Head of caudate nucleus (tissue), 42 donors: ENCODE data around the gene ZNF92.
"Not testable (repeated sequence)": the region's sequence is repeated elsewhere in the genome, so short reads cannot be mapped to it uniquely, and the experiment has no call there.

ENCODE experiments used
- DNase-seq, 42 donors: peaks; one replicate each; pipeline versions ENCODE4 v3.0.0 to v3.0.0-alpha.2; 2020 to 2021; ENCODE audit warnings: mixed read lengths in 7 of 42
- intact Hi-C: fragments of 100-400 bp; cut with DNase I; formaldehyde crosslinking; loops from one replicate; pipeline ENCODE4 v1.15.0; 2022

ZNF92 gene

GRCh38 chr7:65411249-65411648 lies 37.6 kb downstream of the ZNF92 start:
- no peak for DNase-seq
- intact Hi-C loops, result no loop called here

DNA sequence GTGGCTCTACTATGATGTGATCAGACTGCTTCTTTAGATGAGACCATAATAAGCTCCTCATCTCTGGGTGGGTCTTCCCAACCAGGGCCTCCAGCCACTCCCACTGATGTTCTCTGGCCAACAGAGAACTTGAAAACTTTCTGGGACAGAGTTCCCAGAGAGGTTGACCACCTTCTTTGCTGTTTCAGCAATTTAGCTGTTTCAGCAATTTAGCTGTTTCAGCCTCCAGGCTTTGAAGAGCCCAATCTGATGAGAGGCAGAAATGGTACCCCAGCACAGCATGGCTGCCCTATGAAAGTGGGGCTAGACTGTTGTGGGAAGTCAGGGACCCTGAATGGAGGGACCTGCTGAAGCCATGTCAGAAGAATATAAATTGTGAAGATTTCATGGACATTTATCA lies 49.0 kb downstream of the ZNF92 start:
- intact Hi-C loops, result no loop called here
- no peak for DNase-seq

DNA sequence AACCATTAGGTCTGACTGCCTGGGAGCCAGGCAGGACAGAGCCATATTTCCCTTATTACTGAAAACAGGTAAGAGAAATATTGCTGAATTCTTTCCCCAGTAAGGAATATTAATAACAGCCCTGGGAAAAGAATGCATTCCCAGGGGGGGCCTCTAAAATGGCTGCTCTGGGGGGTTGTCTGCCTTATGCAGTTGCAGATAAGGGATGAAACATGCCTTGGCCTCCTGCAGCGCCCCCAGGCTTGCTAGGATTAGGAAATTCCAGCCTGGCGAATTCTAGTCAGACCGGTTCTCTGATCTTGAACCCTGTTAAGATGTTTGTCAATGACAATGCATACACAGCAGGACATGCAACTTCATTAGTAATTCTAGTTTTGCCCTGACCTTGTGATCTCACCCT lies 49.6 kb downstream of the ZNF92 start:
- DNase-seq, intact Hi-C loops: not testable (repeated sequence)

GRCh38 chr7:65429642-65430343 lies 56.1 kb downstream of the ZNF92 start:
- no peak for DNase-seq
- intact Hi-C loops, result no loop called here

DNA sequence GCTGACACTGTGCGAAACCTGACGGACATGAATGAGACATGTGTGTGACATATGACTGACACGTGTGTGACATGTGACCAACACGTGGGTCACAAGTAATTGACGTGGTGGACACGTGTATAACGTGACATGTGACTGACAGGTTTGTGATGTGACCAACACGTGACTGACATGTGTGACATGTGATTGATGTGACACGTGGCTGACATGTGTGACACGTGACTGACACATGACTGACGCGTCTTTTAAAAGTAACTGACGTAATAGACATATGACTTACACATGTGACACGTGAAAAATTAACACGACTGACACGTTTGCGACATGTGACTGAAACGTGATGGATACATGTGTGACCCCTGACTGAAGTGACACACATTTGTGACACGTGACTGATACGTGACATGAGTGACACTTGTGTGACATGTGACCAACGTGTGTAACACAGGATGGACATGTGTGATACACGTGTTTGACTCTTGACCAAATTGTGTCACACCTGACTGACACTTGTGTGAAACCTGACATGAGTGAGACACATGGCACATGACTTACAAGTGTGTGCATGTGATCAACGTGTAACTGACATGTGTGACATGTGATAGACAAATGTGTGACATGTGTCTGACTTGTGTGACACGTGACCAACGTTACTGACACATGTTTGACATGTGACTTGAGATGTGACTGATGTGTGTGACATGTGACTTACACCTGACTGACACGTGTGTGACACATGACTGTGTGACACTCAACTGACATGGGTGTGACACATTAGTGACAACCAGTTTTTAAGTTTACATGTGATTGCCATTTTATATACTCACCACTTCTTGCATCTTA lies 56.9 kb downstream of the ZNF92 start:
- intact Hi-C loops, result no loop called here
- DNase-seq, result no peak

DNA sequence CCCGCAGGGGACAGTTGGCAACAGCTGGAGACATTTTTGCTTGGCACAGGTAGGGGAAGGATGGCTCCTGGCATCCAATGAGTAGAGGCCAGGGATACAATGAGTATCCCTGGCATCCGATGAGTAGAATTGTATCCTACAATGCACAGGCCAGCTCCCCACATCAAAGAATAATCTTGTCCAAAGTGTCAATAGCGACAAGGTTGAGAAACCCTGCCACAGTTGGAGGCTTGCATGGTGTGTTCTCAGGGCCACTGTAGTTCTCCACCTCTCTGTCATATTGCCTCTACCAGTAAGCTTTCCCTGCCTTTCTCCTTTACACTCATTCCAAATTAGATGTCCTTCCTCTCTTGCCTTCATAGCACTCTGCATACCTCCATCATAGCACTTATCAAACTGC lies 60.7 kb downstream of the ZNF92 start:
- intact Hi-C loops, result no loop called here
- no peak for DNase-seq

GRCh38 chr7:65436163-65436562 lies 62.5 kb downstream of the ZNF92 start:
- intact Hi-C loops, result no loop called here

GRCh38 chr7:65438598-65438997 lies 64.9 kb downstream of the ZNF92 start:
- DNase-seq, result peak in 10 of 42 donors; percentile 2 to 49 (median 14)
- intact Hi-C loops, result no loop called here

More at GRCh38 chr7:65436163-65436562, 62.5 kb downstream of the ZNF92 start:
- DNase-seq, result no peak

GRCh38 chr7:65441010-65441409 lies 67.4 kb downstream of the ZNF92 start:
- no peak for DNase-seq
- intact Hi-C loops, result no loop called here

DNA sequence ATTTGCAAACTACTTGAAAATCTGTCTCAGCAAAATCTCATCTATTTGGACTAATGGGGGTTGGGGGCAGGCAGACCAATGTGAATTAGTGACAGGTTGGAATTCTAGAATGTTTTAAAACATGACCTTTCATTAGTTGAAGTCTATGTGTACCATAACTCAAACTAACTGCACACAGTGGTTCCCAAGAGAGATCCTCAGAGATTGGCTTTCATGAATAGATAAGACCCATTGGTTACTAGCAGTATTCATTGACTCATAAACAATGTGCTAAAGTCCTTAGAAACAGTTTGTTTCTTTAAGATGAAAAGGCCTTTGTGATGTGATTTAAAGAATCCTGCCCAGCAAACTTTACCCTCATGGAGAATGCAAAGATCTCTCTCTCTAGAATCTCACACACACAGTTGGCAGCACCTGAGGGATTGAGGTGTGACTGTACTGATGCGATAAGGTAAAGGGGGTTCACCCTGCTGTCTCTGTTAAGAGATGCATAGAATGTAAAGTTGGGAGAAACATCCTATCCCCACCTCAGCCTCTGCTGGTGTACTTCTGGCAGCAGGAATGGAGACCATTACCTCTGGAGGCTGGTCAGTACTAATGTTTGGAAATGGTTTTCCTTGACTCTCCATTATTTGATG lies 70.7 kb downstream of the ZNF92 start:
- no peak for DNase-seq
- intact Hi-C loops, result no loop called here

DNA sequence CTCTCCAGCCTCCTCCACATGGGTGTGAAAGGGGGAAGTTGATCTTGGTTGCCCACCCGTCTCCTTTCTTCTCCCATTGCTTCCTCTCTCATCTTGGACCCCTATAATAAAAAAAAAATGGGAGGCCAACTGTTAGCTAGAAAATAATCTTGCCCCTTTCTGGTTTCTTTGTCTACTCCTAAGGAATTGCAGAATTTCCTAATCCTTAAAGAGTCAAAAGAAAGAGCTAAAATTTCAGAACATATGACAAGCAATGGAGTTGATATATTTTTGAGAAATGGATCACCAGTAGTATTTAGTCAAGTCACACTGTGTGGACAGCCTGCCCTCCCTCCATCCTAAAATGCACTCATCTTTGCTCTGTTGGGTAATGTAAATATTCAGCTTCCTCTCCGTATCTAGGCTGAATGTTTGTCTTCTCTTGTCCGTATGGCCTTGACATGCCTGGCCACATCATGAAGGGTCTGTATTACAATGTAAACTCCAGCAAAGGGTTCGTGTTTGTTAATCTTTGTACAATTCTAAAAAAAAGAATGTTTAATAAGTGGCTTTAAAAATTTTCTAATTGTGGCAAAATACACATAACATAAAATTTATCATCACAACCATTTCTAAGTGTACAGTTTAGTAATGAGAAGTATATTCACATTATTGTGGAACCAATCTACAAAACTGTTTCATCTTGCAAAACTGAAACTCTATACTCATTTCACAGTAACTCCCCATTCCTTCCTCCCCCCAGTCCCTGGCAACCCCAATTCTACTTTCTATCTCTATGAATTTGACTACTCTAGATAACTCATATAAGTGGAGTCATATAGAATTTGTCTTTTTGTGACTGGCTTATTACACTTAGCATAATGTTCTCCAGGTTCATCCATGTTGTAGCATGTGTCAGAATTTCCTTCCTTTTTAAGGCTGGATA lies 71.5 kb downstream of the ZNF92 start:
- intact Hi-C loops, result no loop called here
- DNase-seq, result no peak

DNA sequence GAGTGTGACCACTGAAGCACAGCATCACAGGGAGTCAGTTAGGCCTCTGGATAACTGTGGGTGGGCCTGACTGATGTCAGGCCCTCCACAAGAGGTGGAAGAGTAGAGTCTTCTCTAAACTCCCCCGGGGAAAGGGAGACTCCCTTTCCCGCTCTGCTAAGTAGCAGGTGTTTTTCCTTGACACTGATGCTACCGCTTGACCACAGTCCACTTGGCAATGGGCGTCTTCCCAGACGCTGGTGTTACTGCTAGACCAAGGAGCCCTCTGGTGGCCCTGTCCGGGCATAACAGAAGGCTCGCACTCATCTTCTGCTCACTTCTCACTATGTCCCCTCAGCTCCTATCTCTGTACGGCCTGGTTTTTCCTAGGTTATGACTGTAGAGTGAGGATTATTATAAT lies 73.4 kb downstream of the ZNF92 start:
- intact Hi-C loops, result not testable (repeated sequence)
- DNase-seq, result peak in 10 of 42 donors; percentile 5 to 45 (median 25)

DNA sequence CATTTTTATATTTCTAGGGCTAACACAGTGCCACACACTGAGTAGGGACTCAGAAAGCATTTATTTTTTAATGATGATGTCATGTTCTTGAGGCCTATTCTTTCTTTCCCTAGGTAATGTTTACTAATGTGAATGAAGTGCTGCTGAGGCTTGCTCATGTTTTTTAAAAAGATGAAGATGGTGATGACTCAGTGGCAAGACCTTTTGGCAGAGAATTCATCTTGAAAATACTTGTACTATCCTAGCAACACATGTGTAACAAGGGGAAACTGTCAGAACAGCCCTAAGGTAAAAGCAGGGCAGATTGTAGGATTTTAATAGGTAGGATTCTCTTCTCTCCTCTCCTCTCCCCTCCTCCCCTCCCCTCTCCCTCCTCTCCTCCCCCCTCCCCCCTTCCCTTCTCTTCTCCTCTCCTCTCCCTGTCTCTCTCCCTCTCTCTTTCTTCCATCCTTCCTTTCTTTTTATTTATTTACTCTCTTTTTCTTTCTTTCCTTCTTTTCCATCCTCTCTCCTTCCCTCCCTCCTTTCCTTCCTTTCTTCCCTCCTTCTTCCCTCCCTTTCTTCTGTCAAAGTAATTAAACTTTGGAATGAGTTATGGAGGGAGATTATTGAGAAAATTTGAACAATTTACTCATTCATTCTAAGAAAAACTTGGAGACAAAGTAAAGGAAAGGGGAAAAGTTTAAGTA lies 75.3 kb downstream of the ZNF92 start:
- intact Hi-C loops, result no loop called here
- DNase-seq, result peak in 2 of 42 donors; percentile 8 to 18

DNA sequence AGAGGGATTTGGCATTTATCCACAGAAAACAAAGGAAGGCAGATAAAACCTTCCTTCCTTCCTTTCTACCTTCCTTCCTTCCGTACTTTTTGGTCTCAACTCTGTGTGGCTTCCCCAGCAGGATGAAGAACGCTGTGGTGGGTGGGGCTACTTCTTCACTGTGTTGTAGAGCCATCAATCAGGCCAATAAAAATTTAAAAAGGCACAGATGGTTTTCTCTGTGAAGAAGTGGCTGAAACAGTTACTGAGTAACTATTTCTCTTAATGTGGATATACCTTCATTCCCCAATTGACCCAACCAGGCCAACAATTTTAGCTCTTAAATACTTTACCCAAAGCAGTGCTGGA lies 75.8 kb downstream of the ZNF92 start:
- intact Hi-C loops, result no loop called here
- no peak for DNase-seq
